SK-N-SH (cell line): ENCODE results near the gene KASH5. TPM values are rescaled to one million over a fixed set of nuclear protein-coding genes. Genes with fewer than 3 reads are reported as not detected.

Source experiments
- CTCF ChIA-PET: fragments of 300-600, 350-600 bp; formaldehyde crosslinking; extraction: SDS; loops from one replicate; lab custom pipeline; 2021; lab: Yijun Ruan, JAX
- POLR2A ChIA-PET: fragments of 350-600 bp; sonication (Branson Sonifier 250); formaldehyde crosslinking; extraction: SDS; loops from one replicate; lab custom pipeline; 2020; ENCODE audit warnings: antibody characterized with exemption, inconsistent platforms; lab: Yijun Ruan, JAX
- DNase-seq: peaks from one replicate; pipeline ENCODE4 v3.0.0; 2012
- H2AFZ ChIP-seq: fragments of 200-600 bp; sonication (generic); 2 replicates; pipeline ENCODE4 v1.8.1; 2016; ENCODE audit warnings: antibody characterized with exemption, mild to moderate bottlenecking, low read depth
- H3F3A ChIP-seq: fragments of 200-600 bp; sonication (generic); replicated peaks from 2 replicates; pipeline ENCODE3; 2016; ENCODE audit warnings: antibody characterized with exemption, mild to moderate bottlenecking; ENCODE audit not compliant: insufficient read depth
- H3K27ac ChIP-seq, 2 experiments: fragments of 200-500 bp in 1 of 2; fragments of 200-600 bp in 1 of 2; sonication (Bioruptor generic) in 1 of 2; sonication (generic), shearing (Covaris generic) in 1 of 2; 2 replicates each; pipeline versions ENCODE4 v1.5.1 to v1.6.1; 2014 to 2016; ENCODE audit warnings: low read depth in 2 of 2, inconsistent platforms in 1 of 2, low read length in 1 of 2, mild to moderate bottlenecking in 1 of 2, mixed read lengths in 1 of 2
- H3K27me3 ChIP-seq: fragments of 200-600 bp; sonication (generic), shearing (Covaris generic); 2 replicates; pipeline ENCODE4 v1.6.1; 2016; ENCODE audit warnings: mixed run types; ENCODE audit not compliant: insufficient read depth
- H3K36me3 ChIP-seq, 2 experiments: fragments of 200-500 bp in 1 of 2; fragments of 200-600 bp in 1 of 2; sonication (Bioruptor generic) in 1 of 2; sonication (generic) in 1 of 2; replicated peaks in 1 of 2; 2 replicates each; pipeline versions ENCODE3 to v1.5.1; 2014 to 2016; ENCODE audit warnings: low read length in 1 of 2, mild to moderate bottlenecking in 1 of 2; ENCODE audit not compliant: insufficient read depth in 2 of 2, control insufficient read depth in 1 of 2
- H3K4me1 ChIP-seq, 2 experiments: fragments of 200-500 bp in 1 of 2; fragments of 200-600 bp in 1 of 2; sonication (Bioruptor generic) in 1 of 2; sonication (generic), shearing (Covaris generic) in 1 of 2; 2 replicates each; pipeline versions ENCODE4 v1.5.1 to v1.6.1; 2014 to 2016; ENCODE audit warnings: low read depth in 1 of 2, low read length in 1 of 2, mixed run types in 1 of 2; ENCODE audit not compliant: insufficient read depth in 2 of 2, control insufficient read depth in 1 of 2
- H3K4me2 ChIP-seq: fragments of 200-600 bp; sonication (generic), shearing (Covaris generic); 2 replicates; pipeline ENCODE4 v1.6.1; 2017; ENCODE audit warnings: mixed run types
- H3K4me3 ChIP-seq, 2 experiments: fragments of 200-500 bp in 1 of 2; fragments of 200-600 bp in 1 of 2; sonication (Bioruptor generic) in 1 of 2; sonication (generic), shearing (Covaris generic) in 1 of 2; 2 replicates each; pipeline versions ENCODE4 v1.5.1 to v1.8.1; 2014 to 2016; ENCODE audit warnings: low read depth in 2 of 2, inconsistent platforms in 1 of 2, low read length in 1 of 2, mild to moderate bottlenecking in 1 of 2, mixed read lengths in 1 of 2, moderate library complexity in 1 of 2
- H3K79me2 ChIP-seq: fragments of 200-600 bp; sonication (generic); 2 replicates; pipeline ENCODE4 v1.8.1; 2017; ENCODE audit warnings: mild to moderate bottlenecking; ENCODE audit not compliant: insufficient read depth
- H3K9ac ChIP-seq: fragments of 200-600 bp; sonication (generic); 2 replicates; pipeline ENCODE4 v1.6.1; 2017; ENCODE audit warnings: mixed run types
- H3K9me2 ChIP-seq: fragments of 200-600 bp; sonication (generic); 2 replicates; pipeline ENCODE4 v1.6.1; 2017; ENCODE audit warnings: mixed run types
- H3K9me3 ChIP-seq: fragments of 200-600 bp; sonication (generic); 2 replicates; pipeline ENCODE4 v1.6.1; 2017; ENCODE audit warnings: mixed run types, mild to moderate bottlenecking, moderate library complexity
- H4K20me1 ChIP-seq: fragments of 200-600 bp; sonication (generic); 2 replicates; pipeline ENCODE4 v1.6.1; 2017; ENCODE audit warnings: mild to moderate bottlenecking, mixed run types; ENCODE audit not compliant: insufficient read depth
- EP300 ChIP-seq, 2 experiments: IDR thresholded peaks; 2 replicates each; pipeline versions ENCODE4 v1.4.0 to v1.6.1; 2012; ENCODE audit warnings: borderline replicate concordance in 1 of 2, low read depth in 1 of 2, low read length in 1 of 2
- EZH2phosphoT487 ChIP-seq: fragments of 200-600 bp; sonication (generic); IDR thresholded peaks from 2 replicates; pipeline ENCODE4 v1.6.1; 2017; ENCODE audit warnings: low read depth, mixed run types, mild to moderate bottlenecking, antibody characterized with exemption, moderate library complexity, borderline replicate concordance
- FOXJ3 ChIP-seq: sonication (generic); formaldehyde crosslinking; IDR thresholded peaks from 2 replicates; pipeline ENCODE4 v1.5.1; 2020; ENCODE audit warnings: mild to moderate bottlenecking, missing genetic modification reagents
- FOXM1 ChIP-seq: IDR thresholded peaks from 2 replicates; pipeline ENCODE4 v1.4.0; 2012; ENCODE audit warnings: low read depth, mild to moderate bottlenecking
- GABPA ChIP-seq: IDR thresholded peaks from 2 replicates; pipeline ENCODE4 v1.4.0; 2012; ENCODE audit warnings: low read depth, mild to moderate bottlenecking
- MAX ChIP-seq: IDR thresholded peaks from 2 replicates; pipeline ENCODE4 v1.4.0; 2012; ENCODE audit warnings: low read depth
- RAD21 ChIP-seq: IDR thresholded peaks from 2 replicates; pipeline ENCODE4 v1.6.1; 2012; ENCODE audit warnings: mild to moderate bottlenecking, low read length
- RFX5 ChIP-seq: IDR thresholded peaks from 2 replicates; pipeline ENCODE4 v1.6.1; 2012; ENCODE audit warnings: mild to moderate bottlenecking, improper control_type of control experiment, low read length
- TAF1 ChIP-seq: IDR thresholded peaks from 2 replicates; pipeline ENCODE4 v1.6.1; 2012; ENCODE audit warnings: low read depth, mild to moderate bottlenecking, low read length, moderate library complexity, borderline replicate concordance
- TEAD4 ChIP-seq: IDR thresholded peaks from 2 replicates; pipeline ENCODE4 v1.4.0; 2012; ENCODE audit warnings: mild to moderate bottlenecking, borderline replicate concordance; ENCODE audit not compliant: insufficient read depth
- ZBTB33 ChIP-seq: IDR thresholded peaks from 2 replicates; pipeline ENCODE4 v1.4.0; 2012; ENCODE audit warnings: low read depth, borderline replicate concordance
- WGBS: methylation state at CpG from one replicate; pipeline ENCODE4 v1.1.6; 2017; ENCODE audit warnings: low lambda C conversion rate; 5-methylcytosine and 5-hydroxymethylcytosine counted together
- polyA plus RNA-seq, 3 experiments: library from polyadenylated mRNA; depleted of rRNA; stranded (reverse); fragments of >200 nt; gene quantifications; 2 replicates each; pipeline ENCODE4 v1.2.3, GENCODE V29; 2012
- TF ChIP-seq, protein P1 (sequence below): fragments of 150-350 bp; IDR thresholded peaks from 2 replicates; pipeline ENCODE4 v1.6.1; 2016; ENCODE audit warnings: mild to moderate bottlenecking, low read depth, low read length
- TF ChIP-seq, protein P2 (sequence below): fragments of 200-600 bp; sonication (generic); IDR thresholded peaks from 2 replicates; pipeline ENCODE4 v1.6.1; 2017; ENCODE audit warnings: antibody characterized with exemption, mild to moderate bottlenecking, moderate library complexity

The KASH5 gene
- polyA plus RNA-seq, 1 of the 3 experiments (the other 2 are of a cell fraction): 0.20 TPM

DNA sequence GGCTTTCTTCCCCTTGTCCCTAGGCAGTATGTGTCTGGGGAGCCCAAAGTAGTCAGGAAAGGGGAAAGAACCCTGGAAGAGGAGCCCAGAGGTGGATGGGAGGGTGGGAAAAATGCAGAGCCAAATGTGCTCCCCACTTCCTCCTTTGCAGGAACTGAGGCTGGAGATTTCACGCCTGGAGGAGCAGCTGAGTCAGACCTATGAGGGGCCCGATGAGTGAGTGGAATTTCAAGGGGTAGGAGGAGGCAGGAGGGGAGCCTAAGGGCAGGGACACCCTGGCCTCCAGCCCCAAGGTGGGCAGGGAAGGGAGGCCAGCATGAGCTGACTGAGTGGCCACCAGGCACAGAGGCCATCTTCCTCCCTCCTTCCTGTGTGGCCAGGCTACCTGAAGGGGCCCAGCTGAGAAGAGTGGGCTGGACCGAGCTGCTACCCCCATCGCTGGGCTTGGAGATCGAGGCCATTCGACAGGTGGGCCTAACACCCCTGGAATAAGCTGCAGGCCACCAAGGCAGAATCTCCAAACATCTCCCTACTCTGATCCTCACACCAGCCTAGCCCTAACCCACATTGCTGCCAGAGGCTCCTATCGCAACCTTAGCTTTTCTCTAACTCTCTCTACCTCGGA is 20.9 kb downstream of the KASH5 start:
- no peak for TF ChIP-seq EP300 (IDR thresholded peaks at IDR 0.05; ENCODE audit: borderline replicate concordance in 1 of 2, low read depth in 1 of 2, low read length in 1 of 2)
- TF ChIP-seq TEAD4: no peak
- TF ChIP-seq ZBTB33: no peak
- TF ChIP-seq RFX5: no peak
- TF ChIP-seq EZH2phosphoT487: no peak
- no peak for TF ChIP-seq FOXJ3
- no peak for TF ChIP-seq TAF1
- TF ChIP-seq, protein P1, sequence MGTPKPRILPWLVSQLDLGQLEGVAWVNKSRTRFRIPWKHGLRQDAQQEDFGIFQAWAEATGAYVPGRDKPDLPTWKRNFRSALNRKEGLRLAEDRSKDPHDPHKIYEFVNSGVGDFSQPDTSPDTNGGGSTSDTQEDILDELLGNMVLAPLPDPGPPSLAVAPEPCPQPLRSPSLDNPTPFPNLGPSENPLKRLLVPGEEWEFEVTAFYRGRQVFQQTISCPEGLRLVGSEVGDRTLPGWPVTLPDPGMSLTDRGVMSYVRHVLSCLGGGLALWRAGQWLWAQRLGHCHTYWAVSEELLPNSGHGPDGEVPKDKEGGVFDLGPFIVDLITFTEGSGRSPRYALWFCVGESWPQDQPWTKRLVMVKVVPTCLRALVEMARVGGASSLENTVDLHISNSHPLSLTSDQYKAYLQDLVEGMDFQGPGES: no peak
- TF ChIP-seq, protein P2, sequence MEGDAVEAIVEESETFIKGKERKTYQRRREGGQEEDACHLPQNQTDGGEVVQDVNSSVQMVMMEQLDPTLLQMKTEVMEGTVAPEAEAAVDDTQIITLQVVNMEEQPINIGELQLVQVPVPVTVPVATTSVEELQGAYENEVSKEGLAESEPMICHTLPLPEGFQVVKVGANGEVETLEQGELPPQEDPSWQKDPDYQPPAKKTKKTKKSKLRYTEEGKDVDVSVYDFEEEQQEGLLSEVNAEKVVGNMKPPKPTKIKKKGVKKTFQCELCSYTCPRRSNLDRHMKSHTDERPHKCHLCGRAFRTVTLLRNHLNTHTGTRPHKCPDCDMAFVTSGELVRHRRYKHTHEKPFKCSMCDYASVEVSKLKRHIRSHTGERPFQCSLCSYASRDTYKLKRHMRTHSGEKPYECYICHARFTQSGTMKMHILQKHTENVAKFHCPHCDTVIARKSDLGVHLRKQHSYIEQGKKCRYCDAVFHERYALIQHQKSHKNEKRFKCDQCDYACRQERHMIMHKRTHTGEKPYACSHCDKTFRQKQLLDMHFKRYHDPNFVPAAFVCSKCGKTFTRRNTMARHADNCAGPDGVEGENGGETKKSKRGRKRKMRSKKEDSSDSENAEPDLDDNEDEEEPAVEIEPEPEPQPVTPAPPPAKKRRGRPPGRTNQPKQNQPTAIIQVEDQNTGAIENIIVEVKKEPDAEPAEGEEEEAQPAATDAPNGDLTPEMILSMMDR: no peak
- TF ChIP-seq GABPA: no peak
- TF ChIP-seq FOXM1: no peak
- no peak for TF ChIP-seq MAX
- TF ChIP-seq RAD21: no peak
- no peak overlapping the region for H2AFZ ChIP-seq

More for the DNA sequence above, 20.9 kb downstream of the KASH5 start:
- Histone ChIP-seq H4K20me1 (no peaks in the 10 kb centered on the region), H3K4me3 (no peak overlapping the region), H3K9me2 (no peaks in the 10 kb centered on the region), H3K27ac (no peak overlapping the region), H3K36me3 (no peaks in the 10 kb centered on the region), H3F3A (no peaks in the 10 kb centered on the region), H3K4me2 (no peak overlapping the region), H3K79me2 (no peaks in the 10 kb centered on the region), H3K9me3 (no peaks in the 10 kb centered on the region), H3K4me1 (peaks cover 0 to 12% of the 10 kb centered on the region in 2 experiments; a peak in 1 of 4 replicates), H3K9ac (no peak overlapping the region), H3K27me3 (no peaks in the 10 kb centered on the region)
- DNase-seq: no peak
- ChIA-PET POLR2A (no interaction called here), CTCF (interaction anchor here (1.4 to 17.5 kb wide), 3 partner anchors 11 to 34 kb away, joined by 3 to 108 read pairs (median 14); no protein-coding TSS in a partner anchor)
- 62% methylated on average over 5 of the region's 8 CpGs for WGBS
